GM10266 (cell line): ENCODE measurements around the gene CTIF.

Experiments
- DNase-seq: peaks from one replicate; pipeline ENCODE4 v3.0.0; 2012; ENCODE audit errors: extremely low spot score
- TF ChIP-seq, protein P1 (sequence below): IDR thresholded peaks from 2 replicates; pipeline ENCODE4 v1.5.1; 2012; ENCODE audit warnings: mild to moderate bottlenecking, low read depth; ENCODE audit not compliant: control insufficient read depth, insufficient read depth; ENCODE audit errors: missing control alignments

CTIF gene

GRCh38 chr18:48855422-48856377, 316.9 kb downstream of the CTIF start:
- no peak for DNase-seq
- TF ChIP-seq, protein P1, sequence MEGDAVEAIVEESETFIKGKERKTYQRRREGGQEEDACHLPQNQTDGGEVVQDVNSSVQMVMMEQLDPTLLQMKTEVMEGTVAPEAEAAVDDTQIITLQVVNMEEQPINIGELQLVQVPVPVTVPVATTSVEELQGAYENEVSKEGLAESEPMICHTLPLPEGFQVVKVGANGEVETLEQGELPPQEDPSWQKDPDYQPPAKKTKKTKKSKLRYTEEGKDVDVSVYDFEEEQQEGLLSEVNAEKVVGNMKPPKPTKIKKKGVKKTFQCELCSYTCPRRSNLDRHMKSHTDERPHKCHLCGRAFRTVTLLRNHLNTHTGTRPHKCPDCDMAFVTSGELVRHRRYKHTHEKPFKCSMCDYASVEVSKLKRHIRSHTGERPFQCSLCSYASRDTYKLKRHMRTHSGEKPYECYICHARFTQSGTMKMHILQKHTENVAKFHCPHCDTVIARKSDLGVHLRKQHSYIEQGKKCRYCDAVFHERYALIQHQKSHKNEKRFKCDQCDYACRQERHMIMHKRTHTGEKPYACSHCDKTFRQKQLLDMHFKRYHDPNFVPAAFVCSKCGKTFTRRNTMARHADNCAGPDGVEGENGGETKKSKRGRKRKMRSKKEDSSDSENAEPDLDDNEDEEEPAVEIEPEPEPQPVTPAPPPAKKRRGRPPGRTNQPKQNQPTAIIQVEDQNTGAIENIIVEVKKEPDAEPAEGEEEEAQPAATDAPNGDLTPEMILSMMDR = no peak

DNA sequence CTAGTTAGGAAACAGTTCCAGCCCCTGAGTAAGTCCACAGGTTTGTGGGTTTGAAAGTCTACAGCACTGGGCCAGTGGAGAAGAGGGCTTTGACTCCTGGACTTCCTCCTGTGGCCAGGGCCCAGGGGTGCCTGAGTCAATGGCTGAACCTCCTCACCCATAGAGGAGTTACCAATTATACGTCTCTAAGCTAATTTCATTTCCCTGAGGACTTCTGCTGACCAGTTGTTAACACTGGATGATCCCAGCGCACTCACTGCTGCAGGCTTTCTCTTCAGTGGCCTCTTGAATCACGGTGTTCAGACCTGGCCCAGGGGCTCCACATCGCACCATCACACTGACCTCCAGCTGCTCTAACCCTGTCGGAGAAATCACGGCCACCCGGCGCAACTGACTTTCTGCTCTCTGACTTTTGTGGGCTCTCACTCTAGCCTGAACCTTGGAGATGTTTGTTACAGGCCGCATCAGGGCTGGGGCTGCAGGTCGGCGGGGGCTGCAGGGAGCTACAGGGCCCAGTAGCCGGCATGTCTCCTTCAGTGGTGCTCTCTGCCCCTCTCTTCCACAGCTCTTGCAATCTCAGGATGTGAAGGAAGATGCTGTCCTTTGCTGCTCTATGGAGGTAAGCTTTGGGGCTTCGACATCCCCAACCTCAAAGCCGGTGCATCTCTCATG, 318.3 kb downstream of the CTIF start:
- no peak for DNase-seq
- TF ChIP-seq, protein P1 = no peak

GRCh38 chr18:48858676-48859075, 319.8 kb downstream of the CTIF start:
- no peak for DNase-seq
- TF ChIP-seq, protein P1 = no peak

DNA sequence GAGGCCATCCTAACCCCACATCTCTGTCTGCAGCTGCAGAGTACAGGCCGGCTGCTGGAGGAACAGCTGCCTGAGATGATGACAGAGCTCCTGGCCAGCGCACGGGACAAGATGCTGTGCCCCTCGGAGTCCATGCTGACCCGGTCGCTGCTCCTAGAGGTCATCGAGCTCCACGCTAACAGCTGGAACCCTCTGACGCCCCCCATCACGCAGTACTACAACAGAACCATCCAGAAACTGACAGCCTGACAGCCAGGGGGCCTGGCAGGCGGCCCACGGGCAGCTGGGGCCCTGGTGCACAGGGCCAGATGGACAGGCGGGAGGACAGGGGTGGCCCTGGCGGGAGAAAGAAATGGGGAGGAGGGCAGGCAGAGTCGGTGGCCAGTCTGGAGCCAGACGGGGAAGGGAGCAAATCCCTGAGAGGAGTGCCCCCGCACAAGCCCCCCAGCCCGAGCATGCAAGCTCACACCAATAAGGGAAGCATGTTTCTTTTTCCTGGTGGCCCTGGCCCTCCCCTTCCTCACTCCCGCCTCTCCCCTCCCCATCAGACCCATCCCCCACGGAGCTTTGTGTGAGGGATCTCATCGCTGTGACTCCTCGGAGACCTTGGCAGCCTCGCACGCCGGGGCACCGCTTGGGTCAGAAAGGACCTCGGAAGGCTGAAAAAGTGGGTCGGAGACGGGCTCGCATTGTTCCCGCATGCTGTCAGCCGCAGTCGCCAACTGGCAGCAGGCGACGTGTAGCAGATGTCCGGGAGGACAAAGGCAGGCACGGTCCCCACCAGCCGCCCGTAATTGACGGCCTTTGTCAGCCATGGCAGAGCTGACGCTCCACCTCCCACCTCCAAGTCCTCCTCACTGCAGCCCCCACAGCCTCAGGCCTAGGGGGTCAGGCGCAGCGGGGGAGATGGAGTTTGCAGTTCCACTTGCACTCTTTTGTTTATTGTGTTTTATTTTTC, 320.8 kb downstream of the CTIF start:
- no peak for DNase-seq
- TF ChIP-seq, protein P1 = no peak

- DNase-seq = no peak
- TF ChIP-seq, protein P1 = no peak
Observed at GRCh38 chr18:48860269-48861180, 321.7 kb downstream of the CTIF start.

DNA sequence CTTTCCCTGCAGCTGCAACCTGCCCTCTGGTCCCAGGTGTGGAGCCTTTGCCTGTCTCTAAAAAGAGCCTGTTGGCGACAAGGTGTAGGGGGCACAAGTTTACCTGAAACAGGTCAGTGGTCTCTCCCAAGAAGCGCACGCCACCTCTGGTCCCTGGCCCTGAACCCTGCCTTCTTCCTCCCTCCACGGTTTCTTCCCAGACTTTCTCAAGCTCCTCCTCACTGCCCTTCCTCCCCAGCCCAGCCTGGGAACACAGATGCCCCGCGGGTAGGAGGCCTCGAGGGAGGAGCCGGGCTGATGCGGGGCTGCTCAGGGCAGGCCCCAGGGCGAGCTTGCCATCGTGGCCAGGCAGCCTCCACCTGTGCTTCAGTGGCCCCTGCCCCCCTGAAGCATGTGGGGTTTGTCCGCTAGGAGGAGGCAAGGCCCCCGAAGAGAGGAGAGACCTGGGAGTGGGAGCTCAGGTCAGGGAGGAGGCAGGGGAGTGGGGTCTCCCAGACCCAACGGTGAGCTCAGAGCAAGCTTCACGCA, 322.4 kb downstream of the CTIF start:
- TF ChIP-seq, protein P1 = no peak
- DNase-seq = no peak
